Activated effector memory CD4-positive, alpha-beta T cell treated with Interleukin-2 at 50 U/mL for 16 hours (primary cell): ENCODE data around the gene XRCC4.

Experiments used
- DNase-seq: peaks from one replicate; pipeline ENCODE4 v3.0.0-alpha.2; 2020

The XRCC4 gene

DNA sequence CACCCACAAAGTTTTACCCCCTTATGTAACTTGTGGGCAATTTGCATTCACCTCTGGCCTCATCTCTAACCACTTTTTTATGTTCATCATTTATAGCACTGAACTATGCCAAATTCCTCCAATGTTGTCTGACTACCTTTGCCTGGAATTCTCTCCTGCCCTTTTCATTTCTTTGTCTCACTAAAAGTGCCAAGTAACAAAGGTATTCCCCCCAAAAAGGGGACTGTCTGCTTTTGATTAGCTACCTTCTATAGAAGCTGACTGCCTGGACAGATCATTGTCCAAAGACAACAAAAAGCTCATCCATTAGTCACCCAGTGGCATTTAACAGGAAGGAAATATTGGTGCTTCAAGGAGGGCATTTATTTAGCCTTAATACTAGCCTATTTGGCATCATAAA lies 204.3 kb downstream of the XRCC4 start:
- no peak for DNase-seq

DNA sequence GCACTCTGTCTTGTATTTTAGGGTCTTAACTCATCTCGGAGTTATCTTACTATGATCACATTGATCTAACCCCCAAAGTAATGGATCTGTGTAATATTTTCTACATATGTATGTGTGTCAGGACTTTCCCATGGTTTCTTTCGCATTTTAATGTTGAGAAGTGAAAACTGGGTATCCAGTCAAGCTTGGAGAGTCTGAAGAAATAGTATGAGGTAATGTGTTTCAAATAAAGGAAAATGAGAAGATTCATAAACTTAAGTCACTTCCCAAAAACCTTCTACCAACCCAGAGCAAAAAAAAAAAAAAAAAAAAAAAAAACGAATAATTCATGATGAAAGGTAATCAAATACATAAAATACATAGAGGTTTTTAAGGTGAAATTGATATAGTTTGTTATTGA lies 206.4 kb downstream of the XRCC4 start:
- DNase-seq, result no peak

GRCh38 chr5:83285661-83286398 lies 208.5 kb downstream of the XRCC4 start:
- no peak for DNase-seq

DNA sequence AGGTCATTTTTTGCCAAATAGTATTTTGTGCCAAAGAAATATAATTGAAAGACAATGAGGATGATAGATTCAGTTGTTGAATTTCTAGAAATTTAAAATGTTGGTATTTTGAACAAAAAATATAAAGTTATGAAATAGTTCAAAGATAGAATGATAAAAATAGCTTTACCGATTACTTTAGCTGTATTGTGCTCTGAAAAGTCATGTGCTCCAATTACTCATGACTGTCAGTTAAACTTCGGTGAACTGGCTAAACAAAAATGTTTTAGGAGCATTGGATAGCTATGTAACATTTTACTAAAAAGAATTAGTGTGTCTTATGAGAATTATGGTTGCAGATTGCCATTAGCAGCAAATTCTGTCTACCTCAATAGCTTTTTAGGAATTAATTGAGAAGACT lies 216.9 kb downstream of the XRCC4 start:
- no peak for DNase-seq

- DNase-seq, result no peak
These were observed 222.0 kb downstream of the XRCC4 start for GRCh38 chr5:83299353-83299752.

GRCh38 chr5:83306572-83307241 lies 229.4 kb downstream of the XRCC4 start:
- no peak for DNase-seq

DNA sequence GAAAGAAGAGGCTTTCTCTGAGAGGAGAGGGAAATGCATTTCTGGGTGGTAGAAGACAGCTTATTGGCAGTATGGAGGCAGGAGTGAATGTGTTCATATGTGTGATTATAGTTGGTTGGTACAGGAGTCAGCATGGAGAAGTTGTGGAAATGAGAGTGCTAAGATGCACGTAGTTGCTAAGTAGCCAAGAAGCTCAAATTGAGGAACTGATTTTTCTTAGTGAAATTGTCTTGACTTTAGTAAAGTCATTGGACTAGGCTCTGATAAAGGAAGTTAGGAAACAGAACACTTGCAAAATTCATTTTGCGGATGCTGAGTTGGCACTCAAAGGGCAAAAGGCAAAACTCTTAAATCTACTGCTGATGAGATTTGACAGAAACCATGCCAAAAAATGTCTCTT lies 235.3 kb downstream of the XRCC4 start:
- no peak for DNase-seq

GRCh38 chr5:83313436-83313835 lies 236.1 kb downstream of the XRCC4 start:
- no peak for DNase-seq

DNA sequence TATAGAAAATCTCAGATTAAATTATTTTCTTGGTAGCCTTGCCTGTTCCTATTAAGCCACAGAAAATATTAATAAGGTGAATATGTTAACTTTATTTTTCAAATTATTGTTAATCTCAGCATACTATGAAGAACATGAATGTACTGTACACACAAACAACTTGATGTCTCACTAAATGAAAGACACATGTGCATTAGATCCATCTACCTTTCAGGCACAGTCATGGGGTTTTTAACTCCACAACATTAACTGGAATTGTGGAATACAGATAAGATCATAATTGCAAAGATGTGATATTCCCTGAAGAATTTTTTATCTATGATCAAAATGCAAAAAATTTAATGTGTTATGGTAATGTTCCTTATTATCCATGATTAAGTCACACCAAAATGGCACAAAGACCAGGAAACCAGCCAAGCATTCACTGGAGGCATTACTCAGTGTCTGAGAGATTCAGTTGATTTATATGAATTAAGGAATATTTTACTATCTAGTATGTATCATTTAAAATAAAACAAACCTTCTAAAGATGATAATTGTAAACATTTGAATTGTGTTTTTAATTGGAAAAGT lies 244.2 kb downstream of the XRCC4 start:
- no peak for DNase-seq

GRCh38 chr5:83322273-83322924 lies 245.1 kb downstream of the XRCC4 start:
- no peak for DNase-seq

DNA sequence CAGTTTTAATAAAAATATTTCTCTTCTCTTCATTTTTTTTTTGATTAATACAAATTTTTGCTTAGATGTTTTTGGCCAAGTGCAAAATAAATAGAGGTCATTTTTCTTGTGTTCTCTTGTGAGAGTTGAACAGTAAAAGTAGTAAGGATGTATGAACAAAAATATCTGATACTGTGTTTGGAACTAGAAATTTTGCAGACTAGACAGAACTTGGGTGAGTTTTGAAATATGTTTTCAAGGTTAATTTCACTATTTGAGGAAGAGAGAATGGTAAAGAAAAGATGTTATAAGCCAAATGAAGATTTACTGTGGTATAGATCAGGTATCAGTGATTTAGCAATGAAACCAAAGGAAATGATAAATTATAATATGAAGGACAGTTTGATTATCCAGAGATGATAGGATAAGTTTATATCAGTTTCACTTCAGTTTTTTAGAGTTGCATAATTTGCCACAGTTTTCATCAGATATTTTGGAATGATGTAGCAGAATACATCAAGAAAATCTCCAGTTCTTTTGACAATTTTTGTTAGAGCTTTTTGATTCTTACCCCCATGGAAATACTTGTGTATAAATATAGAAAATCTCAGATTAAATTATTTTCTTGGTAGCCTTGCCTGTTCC lies 246.3 kb downstream of the XRCC4 start:
- no peak for DNase-seq

DNA sequence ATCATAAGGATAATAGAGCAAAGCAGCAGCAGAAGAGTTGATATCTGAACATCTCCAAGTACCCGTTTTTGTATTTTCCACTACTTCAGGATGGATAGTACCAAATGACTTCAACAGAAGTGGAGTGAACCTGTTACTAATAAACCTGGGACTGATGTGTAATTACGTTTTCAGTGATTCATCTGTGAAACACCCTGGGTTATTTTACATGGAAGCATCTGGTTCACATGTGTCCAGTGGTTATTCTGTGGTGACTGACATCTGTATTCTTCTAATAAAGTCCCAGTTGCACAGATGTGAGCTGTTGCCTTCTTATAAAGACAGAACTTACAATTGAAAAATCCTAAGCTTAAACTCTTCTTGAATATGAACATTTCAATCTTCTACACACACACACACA lies 254.5 kb downstream of the XRCC4 start:
- DNase-seq, result no peak

- DNase-seq, result no peak
These were observed 260.2 kb downstream of the XRCC4 start for GRCh38 chr5:83337453-83338035.

GRCh38 chr5:83340511-83340918 lies 263.2 kb downstream of the XRCC4 start:
- no peak for DNase-seq

DNA sequence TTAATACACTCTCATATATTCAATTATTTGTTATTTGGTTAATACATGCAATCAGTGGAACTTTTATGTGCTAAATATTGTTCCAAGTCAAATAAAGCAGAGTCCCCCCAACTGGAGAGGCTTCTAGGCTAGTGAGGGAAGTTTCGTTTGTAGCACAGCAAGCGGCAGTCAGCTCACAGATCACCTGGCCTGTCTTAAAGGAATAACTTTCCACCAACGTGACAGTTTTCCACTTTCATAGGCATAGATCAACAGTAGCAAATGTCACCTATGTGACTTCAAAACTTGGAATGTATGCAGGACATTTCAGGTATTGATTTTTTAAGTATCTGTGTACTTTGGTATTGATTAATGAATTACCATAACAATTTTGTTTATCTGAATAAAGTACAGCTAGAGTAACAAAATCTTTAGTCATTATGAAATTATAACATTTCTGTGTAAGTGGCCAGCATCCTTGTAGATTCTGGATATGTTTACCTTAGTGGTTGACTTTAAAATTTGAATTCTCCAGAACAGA lies 264.5 kb downstream of the XRCC4 start:
- DNase-seq, result no peak

DNA sequence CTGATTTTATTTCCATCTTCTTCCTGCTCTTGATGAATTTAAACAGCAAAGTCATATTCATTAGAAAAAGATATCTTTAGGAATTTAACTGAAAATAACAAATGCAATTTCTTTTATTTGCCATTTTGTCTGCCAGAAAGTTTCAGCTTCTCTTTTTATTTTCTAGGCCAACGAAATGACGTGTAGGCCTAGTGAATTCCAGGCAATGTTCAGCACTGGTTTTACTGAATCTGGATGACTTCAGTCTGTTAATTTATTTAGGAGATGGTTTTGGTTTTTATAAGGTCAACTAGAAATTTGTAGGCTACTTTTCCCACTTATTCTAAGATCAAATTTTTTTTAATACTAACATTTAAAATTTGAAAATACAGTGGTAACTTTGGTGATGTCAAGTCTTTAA lies 265.1 kb downstream of the XRCC4 start:
- DNase-seq, result no peak

DNA sequence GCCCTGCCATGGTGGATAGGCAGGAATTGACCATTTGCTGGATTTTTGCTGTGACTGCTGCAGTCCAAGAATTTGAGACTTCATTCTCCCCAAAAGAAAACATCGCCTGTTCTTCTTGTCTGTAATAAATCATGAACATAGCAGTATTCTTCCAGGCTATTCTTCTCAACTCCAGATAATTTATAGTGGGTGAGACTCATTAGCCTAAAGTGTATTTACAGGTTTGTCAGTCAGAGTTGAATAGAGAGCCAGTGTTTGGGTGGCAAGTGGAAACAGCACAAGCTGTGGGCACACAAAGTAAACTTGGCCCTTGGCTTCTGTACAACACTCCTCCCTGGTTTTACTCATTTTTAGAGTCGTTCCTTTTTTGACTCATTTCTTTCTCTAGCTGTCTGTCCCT lies 266.0 kb downstream of the XRCC4 start:
- no peak for DNase-seq

- no peak for DNase-seq
These were observed 268.1 kb downstream of the XRCC4 start for GRCh38 chr5:83345423-83345822.

GRCh38 chr5:83348281-83348780 lies 271.0 kb downstream of the XRCC4 start:
- DNase-seq, result no peak

DNA sequence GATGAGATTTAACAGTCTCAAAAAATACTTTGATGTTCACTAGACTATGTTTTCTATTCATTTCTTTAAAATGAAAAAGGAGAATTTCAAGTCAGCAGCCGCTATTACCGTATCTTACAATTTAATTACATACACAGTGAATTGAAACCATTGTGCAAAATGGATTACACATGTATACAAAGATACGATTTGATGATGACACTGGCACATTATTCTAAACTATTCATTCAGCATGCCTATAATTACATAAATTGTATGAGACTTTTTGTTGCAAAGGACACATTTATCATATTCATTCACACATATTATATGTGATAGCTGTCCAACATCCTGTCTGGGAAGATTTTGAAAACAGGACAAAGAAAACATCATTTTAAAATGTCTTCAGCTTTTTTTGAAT lies 275.9 kb downstream of the XRCC4 start:
- DNase-seq, result no peak

GRCh38 chr5:83353774-83354173 lies 276.4 kb downstream of the XRCC4 start:
- DNase-seq, result no peak

DNA sequence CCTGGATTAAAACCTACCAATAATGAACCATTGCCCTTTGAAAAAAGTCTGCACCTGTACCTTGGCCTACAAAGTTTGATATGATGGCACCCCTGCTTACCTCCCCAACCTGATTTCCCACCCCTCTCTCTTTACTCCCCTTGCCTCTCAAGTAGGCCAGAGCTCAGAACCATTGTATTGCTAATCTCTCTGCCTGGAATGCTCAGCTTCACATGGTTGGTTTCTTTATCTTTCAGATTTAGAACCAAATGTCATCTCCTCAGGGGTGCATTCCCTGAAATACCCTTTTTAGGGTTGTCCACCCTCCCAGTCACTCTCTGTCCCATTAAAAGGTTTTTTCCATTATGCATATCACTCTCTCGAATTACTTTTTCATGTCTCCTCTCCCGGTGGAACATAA lies 277.6 kb downstream of the XRCC4 start:
- DNase-seq, result no peak
